ENCODE data around the gene PANK4.

DNA sequence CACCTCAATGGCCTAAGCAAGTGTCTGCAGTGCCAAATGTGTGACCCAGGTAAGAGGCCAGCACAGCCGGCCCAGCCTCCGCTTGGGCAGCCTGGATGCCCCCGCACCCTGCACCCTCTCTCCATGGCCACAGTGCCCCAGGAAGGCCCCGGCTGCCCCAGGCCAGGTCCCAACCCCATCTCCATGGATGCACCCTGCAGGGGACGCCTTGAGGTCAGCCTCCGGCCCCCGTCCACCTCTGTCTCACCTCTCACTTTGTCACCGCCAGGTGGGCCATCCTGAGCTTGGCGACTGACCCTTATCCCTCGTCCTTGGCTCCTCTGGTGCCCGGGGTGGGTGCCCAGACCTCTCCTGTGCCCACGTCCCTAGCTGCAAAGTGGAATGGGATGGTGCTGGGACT is 32.0 kb upstream of the PANK4 start:
- TF ChIP-seq CTCF (IDR thresholded peaks at IDR 0.05) (no peak), POLR2A (IDR thresholded peaks at IDR 0.05) (no peak)
